ENCODE results near the gene ZNF420.
"Not testable (repeated sequence)": the region's sequence is repeated elsewhere in the genome, so short reads cannot be mapped to it uniquely, and the experiment has no call there.

Gene ZNF420

GRCh38 chr19:37074819-37075362 lies 3.3 kb upstream of the ZNF420 start:
- TF ChIP-seq, protein P1, sequence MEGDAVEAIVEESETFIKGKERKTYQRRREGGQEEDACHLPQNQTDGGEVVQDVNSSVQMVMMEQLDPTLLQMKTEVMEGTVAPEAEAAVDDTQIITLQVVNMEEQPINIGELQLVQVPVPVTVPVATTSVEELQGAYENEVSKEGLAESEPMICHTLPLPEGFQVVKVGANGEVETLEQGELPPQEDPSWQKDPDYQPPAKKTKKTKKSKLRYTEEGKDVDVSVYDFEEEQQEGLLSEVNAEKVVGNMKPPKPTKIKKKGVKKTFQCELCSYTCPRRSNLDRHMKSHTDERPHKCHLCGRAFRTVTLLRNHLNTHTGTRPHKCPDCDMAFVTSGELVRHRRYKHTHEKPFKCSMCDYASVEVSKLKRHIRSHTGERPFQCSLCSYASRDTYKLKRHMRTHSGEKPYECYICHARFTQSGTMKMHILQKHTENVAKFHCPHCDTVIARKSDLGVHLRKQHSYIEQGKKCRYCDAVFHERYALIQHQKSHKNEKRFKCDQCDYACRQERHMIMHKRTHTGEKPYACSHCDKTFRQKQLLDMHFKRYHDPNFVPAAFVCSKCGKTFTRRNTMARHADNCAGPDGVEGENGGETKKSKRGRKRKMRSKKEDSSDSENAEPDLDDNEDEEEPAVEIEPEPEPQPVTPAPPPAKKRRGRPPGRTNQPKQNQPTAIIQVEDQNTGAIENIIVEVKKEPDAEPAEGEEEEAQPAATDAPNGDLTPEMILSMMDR (IDR thresholded peaks at IDR 0.05): no peak
- no peak for TF ChIP-seq ZFX (IDR thresholded peaks at IDR 0.05; ENCODE audit: borderline replicate concordance)
- no peak overlapping the region for H3K27ac ChIP-seq

- H3K27ac ChIP-seq: not testable (repeated sequence)
Measured at GRCh38 chr19:37076524-37076923, 1.7 kb upstream of the ZNF420 start.

- TF ChIP-seq, protein P1 (IDR thresholded peaks at IDR 0.05): no peak
- TF ChIP-seq ZFX (IDR thresholded peaks at IDR 0.05; ENCODE audit: borderline replicate concordance): no peak
- peak overlapping the region; percentile 78 for H3K27ac ChIP-seq
Measured at GRCh38 chr19:37077501-37077933, 716 bp upstream of the ZNF420 start.

- H3K27ac ChIP-seq: peak overlapping the region; percentile 78
Measured at GRCh38 chr19:37078717-37079032, 442 bp downstream of the ZNF420 start.

GRCh38 chr19:37079238-37079637 lies 1.0 kb downstream of the ZNF420 start:
- TF ChIP-seq, protein P1 (IDR thresholded peaks at IDR 0.05): no peak
- no peak for TF ChIP-seq ZFX (IDR thresholded peaks at IDR 0.05; ENCODE audit: borderline replicate concordance)
- peak overlapping the region; percentile 78; the same call in 1 of the 2 replicates for H3K27ac ChIP-seq

More at GRCh38 chr19:37078717-37079032, 442 bp downstream of the ZNF420 start:
- no peak for TF ChIP-seq ZFX (IDR thresholded peaks at IDR 0.05; ENCODE audit: borderline replicate concordance)
- TF ChIP-seq, protein P1 (IDR thresholded peaks at IDR 0.05): no peak

- TF ChIP-seq ZFX (IDR thresholded peaks at IDR 0.05; ENCODE audit: borderline replicate concordance): no peak
- TF ChIP-seq, protein P1 (IDR thresholded peaks at IDR 0.05): no peak
Measured at GRCh38 chr19:37082307-37082706, 4.1 kb downstream of the ZNF420 start.

GRCh38 chr19:37087110-37087509 lies 8.9 kb downstream of the ZNF420 start:
- H3K27ac ChIP-seq: no peak overlapping the region
- TF ChIP-seq ZFX (IDR thresholded peaks at IDR 0.05; ENCODE audit: borderline replicate concordance): no peak
- TF ChIP-seq, protein P1 (IDR thresholded peaks at IDR 0.05): no peak

More at GRCh38 chr19:37082307-37082706, 4.1 kb downstream of the ZNF420 start:
- no peak overlapping the region for H3K27ac ChIP-seq

DNA sequence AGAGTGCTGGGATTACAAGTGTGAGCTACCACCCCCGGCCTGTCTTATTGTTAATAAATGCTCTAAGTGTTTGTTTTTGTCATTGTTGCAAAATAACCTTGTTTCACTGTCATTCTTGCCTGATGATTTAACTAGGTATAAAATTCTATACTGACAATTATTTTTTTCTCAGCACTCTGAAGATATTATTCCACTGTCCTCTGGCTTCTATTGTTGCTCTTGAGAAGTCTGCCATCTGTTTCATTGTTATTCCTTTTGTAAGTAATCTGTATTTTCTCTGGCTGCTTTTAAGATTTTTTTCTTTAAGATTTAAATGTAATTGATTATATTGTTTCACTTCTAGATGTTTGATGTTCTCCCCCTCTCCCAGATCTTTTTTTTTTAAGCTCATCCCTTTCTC lies 17.6 kb downstream of the ZNF420 start:
- no peak overlapping the region for H3K27ac ChIP-seq
- no peak for TF ChIP-seq ZFX (IDR thresholded peaks at IDR 0.05; ENCODE audit: borderline replicate concordance)
- TF ChIP-seq, protein P1 (IDR thresholded peaks at IDR 0.05): no peak

All from 22Rv1 (cell line).